Pancreas (tissue), 10 donors: ENCODE results near the gene SHISA8. TPM values are rescaled to one million over a fixed set of nuclear protein-coding genes. Genes with fewer than 3 reads are reported as not detected.

Source experiments
- ATAC-seq, 4 donors: fragments of 200-7000 bp; cut with Tn5 transposase; one replicate each; pipeline versions ENCODE4 v1.8.0 to v1.9.1; 2020; ENCODE audit warnings: mild to moderate bottlenecking in 4 of 4, moderate library complexity in 4 of 4
- DNase-seq, 6 donors: peaks; one replicate each; pipeline ENCODE4 v3.0.0-alpha.2; 2020
- FAIRE-seq: peaks from 2 replicates; lab custom pipeline; 2012; peaks lifted over from hg19 to GRCh38; lab: Jason Lieb, UNC
- H3K27ac ChIP-seq, 4 donors: fragments of 200-600 bp; sonication (generic); 1 replicate in 3 of 4; 2 replicates in 1 of 4; pipeline versions ENCODE4 v1.5.0 to v1.8.0; 2020
- H3K27me3 ChIP-seq, 4 donors: fragments of 200-600 bp; one replicate each; pipeline ENCODE4 v1.8.0; 2021
- H3K36me3 ChIP-seq, 3 donors: fragments of 200-600 bp; sonication (generic) in 1 of 3; one replicate each; pipeline versions ENCODE4 v1.5.0 to v1.8.0; 2020 to 2021
- H3K4me1 ChIP-seq, 3 donors: fragments of 200-600 bp; one replicate each; pipeline ENCODE4 v1.8.0; 2021
- H3K4me3 ChIP-seq, 4 donors: fragments of 200-600 bp; sonication (generic) in 2 of 4; one replicate each; pipeline versions ENCODE4 v1.5.0 to v1.8.0; 2020 to 2021
- H3K9me3 ChIP-seq, 4 donors: fragments of 200-600 bp; one replicate each; pipeline ENCODE4 v1.8.0; 2021
- CTCF ChIP-seq, 4 donors: fragments of 200-600 bp; sonication (generic) in 3 of 4; IDR thresholded peaks; one replicate each; pipeline versions ENCODE4 v1.5.0 to v1.8.0; 2021; ENCODE audit warnings: antibody characterized with exemption in 4 of 4
- WGBS, 2 donors: extraction: QIAGEN DNeasy Blood & Tissue Kit; methylation state at CpG; one replicate each; pipeline ENCODE4 v1.1.7; 2013; 5-methylcytosine and 5-hydroxymethylcytosine counted together
- intact Hi-C, 3 donors: fragments of 100-400 bp; cut with DNase I; formaldehyde crosslinking; loops; one replicate each; pipeline versions ENCODE4 v1.11.1 to v1.14.2; 2022
- polyA plus RNA-seq, 2 donors: library from polyadenylated mRNA; stranded (reverse); fragments of 200-250 nt; gene quantifications; one replicate each; pipeline ENCODE4 v1.2.3, GENCODE V29; 2013
- total RNA-seq, 6 donors: library from RNA; stranded (reverse); fragmentation: NEBNext Ultra II Directional in 4 of 6; extraction: Animal tissue kit (Norgen Biotek cat#: 25700) in 4 of 6; gene quantifications; one replicate each; pipeline versions ENCODE4 v1.2.1 to v1.2.4, GENCODE V29; 2021 to 2023
- donor health status: healthy with polysubstance abuse.
- donor health status: DM: no; HTN: no; CAD: no; lungs with moderate emphysema.
- donor health status: DM: no; HTN: no; CAD: no.
- donor health status: control.
- donor health status: control.
- donor health status: Bipolar disorder and iron deficiency.
- donor health status: DM: yes; HTN: yes; CAD: no.
- donor health status: DM: no; HTN: no; CAD: no.
- donor health status: DM: no; HTN: no; CAD: no.
- donor health status: DM: yes; HTN: yes; CAD: no.

SHISA8 gene
- total and polyA plus RNA-seq, 8 donors, result not detected

- no peak for DNase-seq
- Histone ChIP-seq H3K9me3 (no peaks in the 10 kb centered on the region), H3K4me1 (no peaks in the 10 kb centered on the region), H3K4me3 (no peak overlapping the region), H3K36me3 (peaks cover 17 to 61% (median 38%) of the 10 kb centered on the region in 3 donors), H3K27me3 (no peaks in the 10 kb centered on the region), H3K27ac (no peak overlapping the region)
- TF ChIP-seq CTCF (IDR thresholded peaks at IDR 0.05), result no peak
- ATAC-seq, result no peak
- no peak for FAIRE-seq
- 93 to 95% methylated on average over 16 of the region's 16 CpGs for WGBS, 2 donors
- intact Hi-C loops, result no loop called here
Observed at GRCh38 chr22:41880653-41881052, 34.2 kb downstream of the SHISA8 start.

- DNase-seq, result no peak
- Histone ChIP-seq H3K27ac (no peak overlapping the region), H3K4me1 (no peaks in the 10 kb centered on the region), H3K9me3 (no peaks in the 10 kb centered on the region), H3K36me3 (peaks cover 6 to 47% (median 20%) of the 10 kb centered on the region in 3 donors), H3K4me3 (no peak overlapping the region), H3K27me3 (no peaks in the 10 kb centered on the region)
- no peak for TF ChIP-seq CTCF (IDR thresholded peaks at IDR 0.05)
- no peak for ATAC-seq
- no peak for FAIRE-seq
- intact Hi-C loops, result no loop called here
Observed at GRCh38 chr22:41876675-41877074, 38.2 kb downstream of the SHISA8 start.

- Histone ChIP-seq H3K27ac (no peak overlapping the region), H3K27me3 (no peaks in the 10 kb centered on the region), H3K4me3 (no peak overlapping the region), H3K36me3 (peaks cover 5 to 47% (median 19%) of the 10 kb centered on the region in 3 donors), H3K4me1 (no peaks in the 10 kb centered on the region), H3K9me3 (no peaks in the 10 kb centered on the region)
- intact Hi-C loops, result no loop called here
- ATAC-seq, result no peak
- FAIRE-seq, result no peak
- WGBS, 2 donors, result 94 to 95% methylated on average over 3 of the region's 3 CpGs
- no peak for TF ChIP-seq CTCF (IDR thresholded peaks at IDR 0.05)
- DNase-seq, result no peak
Observed at GRCh38 chr22:41876275-41876674, 38.6 kb downstream of the SHISA8 start.

- ATAC-seq, result no peak
- DNase-seq, result no peak
- H3K4me3 ChIP-seq, result no peak overlapping the region
- no peak for FAIRE-seq
- intact Hi-C loops, result no loop called here
- peaks cover 0 to 47% (median 15%) of the 10 kb centered on the region in 3 donors for H3K36me3 ChIP-seq
- no peaks in the 10 kb centered on the region for H3K9me3 ChIP-seq
- H3K27me3 ChIP-seq, result no peaks in the 10 kb centered on the region
- TF ChIP-seq CTCF (IDR thresholded peaks at IDR 0.05), result no peak
- whole genome bisulfite sequencing, 2 donors, result 90 to 92% methylated on average over 10 of the region's 10 CpGs
- no peaks in the 10 kb centered on the region for H3K4me1 ChIP-seq
- H3K27ac ChIP-seq, result no peak overlapping the region
Observed at GRCh38 chr22:41875531-41876270, 39.2 kb downstream of the SHISA8 start.

GRCh38 chr22:41874090-41874489 lies 40.8 kb downstream of the SHISA8 start:
- Histone ChIP-seq H3K27ac (no peak overlapping the region), H3K4me3 (no peak overlapping the region), H3K9me3 (no peaks in the 10 kb centered on the region), H3K36me3 (peaks cover 0 to 55% (median 13%) of the 10 kb centered on the region in 3 donors), H3K27me3 (no peaks in the 10 kb centered on the region), H3K4me1 (no peaks in the 10 kb centered on the region)
- DNase-seq (no peak), FAIRE-seq (no peak), ATAC-seq (no peak)
- intact Hi-C loops, result no loop called here
- no peak for TF ChIP-seq CTCF (IDR thresholded peaks at IDR 0.05)
- WGBS, 2 donors, result 76 to 81% methylated on average over 2 of the region's 2 CpGs
